ENCODE results near the gene LRMDA. TPM values are rescaled to one million over a fixed set of nuclear protein-coding genes. Genes with fewer than 3 reads are reported as not detected.

The LRMDA gene
- polyA plus RNA-seq, 1 donor (not counting 4 experiments of a cell fraction or from before 2014, with no cell fraction given) = not detected

DNA sequence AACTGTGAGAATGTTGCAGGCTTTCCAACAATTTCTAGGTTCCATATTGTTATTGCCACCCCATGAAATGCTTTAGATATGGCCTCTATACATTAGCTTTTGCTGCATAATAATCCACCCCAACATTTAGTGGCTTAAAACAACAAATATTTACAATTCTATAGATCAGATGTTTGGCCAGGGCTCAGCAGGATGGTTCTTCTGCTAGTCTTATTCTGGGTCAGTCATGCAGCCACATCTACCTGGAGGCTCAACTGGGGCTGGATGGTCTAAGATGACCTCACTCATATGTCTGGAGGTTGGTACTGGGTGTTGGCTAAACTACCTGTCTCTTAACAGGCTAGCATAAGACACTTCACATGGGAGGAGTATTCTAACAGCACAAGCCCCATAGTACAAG, 607.3 kb downstream of the LRMDA start:
- no peak overlapping the region for H3K9ac ChIP-seq (ENCODE audit: control insufficient read depth, extremely low read depth, insufficient read depth, low read length)
- no peaks in the 10 kb centered on the region for H3K36me3 ChIP-seq (ENCODE audit: control insufficient read depth in 2 of 2, extremely low read depth in 1 of 2, insufficient read depth in 2 of 2, low read length in 2 of 2)
- peaks cover 6% of the 10 kb centered on the region for H3K4me1 ChIP-seq (ENCODE audit: control insufficient read depth, extremely low read depth, insufficient read depth, low read length)
- FAIRE-seq (no peak), DNase-seq (ENCODE audit: low read depth, low spot score) (no peak)
- H3K4me2 ChIP-seq (ENCODE audit: control insufficient read depth, extremely low read depth, insufficient read depth, low read depth, low read length) = no peak overlapping the region
- no peaks in the 10 kb centered on the region for H3K79me2 ChIP-seq (ENCODE audit: control insufficient read depth, insufficient read depth, low read length)
- dilution Hi-C loops (cut with MboI; ENCODE audit: extremely low pct_ligation_motif_present, low sequenced_read_pairs) = no loop called here
- no peak overlapping the region for H2AFZ ChIP-seq (ENCODE audit: control insufficient read depth, low read length)
- H3K9me1 ChIP-seq (ENCODE audit: control insufficient read depth, extremely low read depth, insufficient read depth, low read length) = no peaks in the 10 kb centered on the region
- peaks cover 3% of the 10 kb centered on the region for H3K9me3 ChIP-seq (ENCODE audit: control insufficient read depth, low read depth, low read length)
- H3K27me3 ChIP-seq (ENCODE audit: control insufficient read depth, extremely low read depth, insufficient read depth, low read length) = peaks cover 4% of the 10 kb centered on the region
- H4K20me1 ChIP-seq (ENCODE audit: control insufficient read depth, extremely low read depth, insufficient read depth, low read length) = no peaks in the 10 kb centered on the region
- no peak for TF ChIP-seq EZH2 (IDR thresholded peaks at IDR 0.05; ENCODE audit: low read length)
- TF ChIP-seq, protein P1, sequence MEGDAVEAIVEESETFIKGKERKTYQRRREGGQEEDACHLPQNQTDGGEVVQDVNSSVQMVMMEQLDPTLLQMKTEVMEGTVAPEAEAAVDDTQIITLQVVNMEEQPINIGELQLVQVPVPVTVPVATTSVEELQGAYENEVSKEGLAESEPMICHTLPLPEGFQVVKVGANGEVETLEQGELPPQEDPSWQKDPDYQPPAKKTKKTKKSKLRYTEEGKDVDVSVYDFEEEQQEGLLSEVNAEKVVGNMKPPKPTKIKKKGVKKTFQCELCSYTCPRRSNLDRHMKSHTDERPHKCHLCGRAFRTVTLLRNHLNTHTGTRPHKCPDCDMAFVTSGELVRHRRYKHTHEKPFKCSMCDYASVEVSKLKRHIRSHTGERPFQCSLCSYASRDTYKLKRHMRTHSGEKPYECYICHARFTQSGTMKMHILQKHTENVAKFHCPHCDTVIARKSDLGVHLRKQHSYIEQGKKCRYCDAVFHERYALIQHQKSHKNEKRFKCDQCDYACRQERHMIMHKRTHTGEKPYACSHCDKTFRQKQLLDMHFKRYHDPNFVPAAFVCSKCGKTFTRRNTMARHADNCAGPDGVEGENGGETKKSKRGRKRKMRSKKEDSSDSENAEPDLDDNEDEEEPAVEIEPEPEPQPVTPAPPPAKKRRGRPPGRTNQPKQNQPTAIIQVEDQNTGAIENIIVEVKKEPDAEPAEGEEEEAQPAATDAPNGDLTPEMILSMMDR (optimal IDR thresholded peaks at IDR 0.05 in 1 of 3, IDR thresholded peaks at IDR 0.05 in 1 of 3, conservative IDR thresholded peaks at IDR 0.05 in 1 of 3; ENCODE audit: extremely low read depth in 1 of 3, insufficient read depth in 2 of 3, low read length in 3 of 3) = no peak
- no peak overlapping the region for H3K27ac ChIP-seq (ENCODE audit: control insufficient read depth, insufficient read depth, low read length)
- H3K4me3 ChIP-seq (ENCODE audit: control insufficient read depth in 2 of 3, extremely low read depth in 1 of 3, insufficient read depth in 2 of 3, low read depth in 1 of 3, low read length in 3 of 3) = no peak overlapping the region

DNA sequence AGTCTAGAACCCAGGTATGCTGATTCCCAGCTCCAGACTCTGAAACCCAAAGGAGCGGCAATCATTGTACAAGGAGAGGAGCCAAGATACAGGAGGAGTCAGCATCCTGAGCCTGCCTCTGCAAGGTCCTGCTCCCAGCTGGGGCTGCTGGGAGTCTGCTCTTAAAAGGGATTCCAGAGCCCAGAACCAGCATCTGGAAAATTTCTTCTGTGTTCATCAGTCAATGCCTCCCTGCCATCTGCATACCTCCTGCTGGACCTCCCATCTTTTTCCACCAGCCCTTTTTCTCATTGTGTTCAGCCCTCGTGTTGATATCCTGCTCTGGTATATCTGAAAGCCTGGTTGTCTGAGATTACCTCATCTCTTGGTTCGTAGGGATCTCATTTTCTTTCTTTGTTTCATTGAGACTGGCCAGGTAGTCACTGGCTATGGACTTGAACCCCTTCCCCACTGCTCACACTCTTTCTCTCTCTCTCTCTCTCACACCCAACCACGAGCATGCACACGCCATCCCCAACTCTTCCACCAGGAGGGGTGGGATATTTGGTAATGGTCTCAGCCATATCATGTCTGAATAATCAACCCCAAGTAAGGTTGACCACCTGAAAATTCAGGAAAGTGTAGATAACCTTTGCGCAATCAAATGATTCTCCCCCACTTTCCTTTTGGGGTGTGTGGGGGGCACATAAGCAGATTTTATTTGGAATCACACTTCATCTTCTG, 608.8 kb downstream of the LRMDA start:
- TF ChIP-seq, protein P1 (optimal IDR thresholded peaks at IDR 0.05 in 1 of 3, IDR thresholded peaks at IDR 0.05 in 1 of 3, conservative IDR thresholded peaks at IDR 0.05 in 1 of 3; ENCODE audit: extremely low read depth in 1 of 3, insufficient read depth in 2 of 3, low read length in 3 of 3) = peak in 2 of 3 experiments; percentile 15
- TF ChIP-seq EZH2 (IDR thresholded peaks at IDR 0.05; ENCODE audit: low read length) = no peak
- no peak overlapping the region for H3K4me3 ChIP-seq (ENCODE audit: control insufficient read depth in 2 of 3, extremely low read depth in 1 of 3, insufficient read depth in 2 of 3, low read depth in 1 of 3, low read length in 3 of 3)
- no peaks in the 10 kb centered on the region for H3K79me2 ChIP-seq (ENCODE audit: control insufficient read depth, insufficient read depth, low read length)
- peaks cover 3% of the 10 kb centered on the region for H3K9me3 ChIP-seq (ENCODE audit: control insufficient read depth, low read depth, low read length)
- H3K4me1 ChIP-seq (ENCODE audit: control insufficient read depth, extremely low read depth, insufficient read depth, low read length) = peaks cover 3% of the 10 kb centered on the region
- no peak overlapping the region for H3K9ac ChIP-seq (ENCODE audit: control insufficient read depth, extremely low read depth, insufficient read depth, low read length)
- no peak overlapping the region for H2AFZ ChIP-seq (ENCODE audit: control insufficient read depth, low read length)
- no peak for FAIRE-seq
- H4K20me1 ChIP-seq (ENCODE audit: control insufficient read depth, extremely low read depth, insufficient read depth, low read length) = no peaks in the 10 kb centered on the region
- dilution Hi-C loops (cut with MboI; ENCODE audit: extremely low pct_ligation_motif_present, low sequenced_read_pairs) = no loop called here
- no peak overlapping the region for H3K4me2 ChIP-seq (ENCODE audit: control insufficient read depth, extremely low read depth, insufficient read depth, low read depth, low read length)
- H3K36me3 ChIP-seq (ENCODE audit: control insufficient read depth in 2 of 2, extremely low read depth in 1 of 2, insufficient read depth in 2 of 2, low read length in 2 of 2) = no peaks in the 10 kb centered on the region
- H3K27me3 ChIP-seq (ENCODE audit: control insufficient read depth, extremely low read depth, insufficient read depth, low read length) = no peaks in the 10 kb centered on the region
- no peak overlapping the region for H3K27ac ChIP-seq (ENCODE audit: control insufficient read depth, insufficient read depth, low read length)
- H3K9me1 ChIP-seq (ENCODE audit: control insufficient read depth, extremely low read depth, insufficient read depth, low read length) = no peaks in the 10 kb centered on the region
- DNase-seq (ENCODE audit: low read depth, low spot score) = no peak

Measured in keratinocyte (primary cell).